ENCODE data around the gene MRGPRD. TPM values are rescaled to one million over a fixed set of nuclear protein-coding genes. Genes with fewer than 3 reads are reported as not detected.

The MRGPRD gene
- total RNA-seq, 2 experiments from 2014 or later: not detected

DNA sequence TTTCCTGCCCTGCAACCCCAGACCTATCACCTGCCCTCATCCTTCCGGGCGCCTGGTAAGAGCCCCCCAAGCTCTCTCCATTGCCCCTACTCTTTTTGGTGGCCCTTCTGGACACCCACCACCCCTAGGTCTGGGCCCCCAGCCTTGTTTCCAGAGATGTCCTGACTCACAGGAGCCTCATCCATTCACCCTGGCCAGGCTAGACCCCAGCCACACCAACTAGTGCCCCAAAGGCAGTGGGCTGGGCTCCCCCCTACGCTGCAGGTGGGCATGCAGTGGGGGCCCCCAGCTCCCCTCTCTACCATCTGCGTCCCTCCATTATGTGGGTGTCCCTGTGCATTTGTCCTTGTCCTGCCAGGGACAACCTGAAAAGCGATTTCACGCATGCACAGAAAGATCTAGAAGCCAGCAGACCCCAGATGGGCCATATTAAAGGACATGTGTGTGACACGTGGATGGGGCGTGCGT is 30.9 kb upstream of the MRGPRD start:
- peaks cover 5% of the 10 kb centered on the region for H3K4me1 Mint-ChIP-seq
- ChIA-PET POLR2A (no interaction called here), CTCF (interaction anchor here (1.1 to 1.9 kb wide), 2 partner anchors 11 to 18 kb away, joined by 4 read pairs; no protein-coding TSS in a partner anchor)
- H3K36me3 Mint-ChIP-seq (ENCODE audit: low read depth): no peaks in the 10 kb centered on the region
- no peak for DNase-seq
- H3K27me3 Mint-ChIP-seq: peaks cover 26% of the 10 kb centered on the region
- H3K9me3 Mint-ChIP-seq: no peaks in the 10 kb centered on the region
- H3K4me3 Mint-ChIP-seq: no peak overlapping the region
- no peak overlapping the region for H3K27ac Mint-ChIP-seq

DNA sequence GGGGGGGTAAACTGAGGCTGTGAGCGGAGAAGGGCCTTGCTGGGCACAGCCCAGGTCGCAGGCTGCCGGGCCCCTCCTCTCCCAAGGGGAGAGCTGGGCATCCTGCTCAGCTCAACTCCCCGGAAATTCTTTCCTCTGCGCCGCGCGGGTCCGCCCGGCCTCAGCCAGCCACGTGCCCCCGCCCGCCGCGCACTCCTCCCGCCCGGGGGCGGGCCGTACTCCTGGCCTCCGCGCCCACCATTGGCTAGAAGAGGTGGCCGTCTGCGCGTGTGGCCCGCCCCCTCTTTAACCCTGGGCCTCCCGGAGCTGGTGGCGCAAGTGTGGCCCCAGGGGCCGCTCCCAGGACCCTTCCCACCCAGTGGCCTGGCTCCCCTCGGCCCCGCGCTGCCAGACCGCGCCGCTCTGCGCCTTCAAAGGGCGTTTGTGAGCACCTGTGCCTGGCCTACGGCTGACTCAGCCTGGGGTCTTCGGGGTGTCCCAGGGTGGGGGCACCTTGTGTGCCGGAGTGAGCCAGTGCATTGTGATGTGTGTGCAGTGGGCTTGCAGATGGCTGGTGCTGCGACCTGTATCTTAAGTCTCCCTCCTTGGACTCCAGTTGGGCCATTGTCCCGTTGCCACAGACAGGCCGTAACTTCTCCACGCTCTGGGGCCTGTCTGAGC is 30.3 kb upstream of the MRGPRD start:
- POLR2A ChIA-PET: interaction anchor here (0.8 kb wide), 1 partner anchor 37 kb away, joined by 5 read pairs; the partner anchor contains the start of gene TPCN2
- no peak overlapping the region for H3K4me3 Mint-ChIP-seq
- H3K27ac Mint-ChIP-seq: no peak overlapping the region
- peaks cover 5% of the 10 kb centered on the region for H3K4me1 Mint-ChIP-seq
- CTCF ChIA-PET: interaction anchor here (0.6 to 1.9 kb wide), 4 partner anchors 11 to 1091 kb away, joined by 3 to 4 read pairs (median 4); no protein-coding TSS in a partner anchor
- peaks cover 26% of the 10 kb centered on the region for H3K27me3 Mint-ChIP-seq
- no peaks in the 10 kb centered on the region for H3K9me3 Mint-ChIP-seq
- H3K36me3 Mint-ChIP-seq (ENCODE audit: low read depth): no peaks in the 10 kb centered on the region
- peak; percentile 33 for DNase-seq

DNA sequence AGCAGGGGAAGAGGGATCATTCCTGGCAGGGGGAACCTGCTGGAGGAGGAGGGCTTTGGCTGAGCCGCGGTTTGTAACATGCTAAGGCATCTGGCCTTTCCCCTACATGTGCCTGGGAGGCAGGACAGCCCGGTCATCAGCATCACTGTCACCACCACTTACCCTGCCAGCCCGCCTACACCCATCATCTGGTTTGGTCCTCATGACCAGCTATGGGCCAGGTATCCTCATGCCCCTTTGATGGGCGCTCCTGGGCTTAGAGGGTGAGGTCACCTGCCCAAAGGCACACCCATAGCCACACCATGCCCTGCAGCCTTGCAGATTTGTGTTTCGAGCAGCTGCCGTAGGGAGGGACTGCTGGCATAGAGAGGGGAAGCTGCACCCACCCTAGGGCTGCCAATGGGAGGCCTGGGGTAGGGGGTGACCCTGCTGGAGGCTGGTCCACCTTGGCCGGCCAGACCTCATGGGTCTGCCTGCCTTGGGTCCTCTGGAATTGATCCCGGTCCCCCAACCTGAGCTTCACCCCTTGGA is 29.6 kb upstream of the MRGPRD start:
- peaks cover 26% of the 10 kb centered on the region for H3K27me3 Mint-ChIP-seq
- H3K27ac Mint-ChIP-seq: no peak overlapping the region
- H3K36me3 Mint-ChIP-seq (ENCODE audit: low read depth): no peaks in the 10 kb centered on the region
- H3K4me1 Mint-ChIP-seq: peaks cover 5% of the 10 kb centered on the region
- H3K9me3 Mint-ChIP-seq: no peaks in the 10 kb centered on the region
- ChIA-PET CTCF (interaction anchor here (0.6 to 1.9 kb wide), 4 partner anchors 12 to 1091 kb away, joined by 3 to 4 read pairs (median 4); no protein-coding TSS in a partner anchor), POLR2A (interaction anchor here (0.8 kb wide), 1 partner anchor 38 kb away, joined by 5 read pairs; the partner anchor contains the start of gene TPCN2)
- no peak overlapping the region for H3K4me3 Mint-ChIP-seq
- DNase-seq: no peak

- ChIA-PET POLR2A (no interaction called here), CTCF (interaction anchor here (0.6 to 1.5 kb wide), 2 partner anchors 12 to 26 kb away, joined by 3 to 4 read pairs; no protein-coding TSS in a partner anchor)
- H3K4me3 Mint-ChIP-seq: no peak overlapping the region
- peaks cover 26% of the 10 kb centered on the region for H3K27me3 Mint-ChIP-seq
- H3K27ac Mint-ChIP-seq: no peak overlapping the region
- peaks cover 5% of the 10 kb centered on the region for H3K4me1 Mint-ChIP-seq
- H3K36me3 Mint-ChIP-seq (ENCODE audit: low read depth): no peaks in the 10 kb centered on the region
- H3K9me3 Mint-ChIP-seq: no peaks in the 10 kb centered on the region
- no peak for DNase-seq
These were observed 28.8 kb upstream of the MRGPRD start for GRCh38 chr11:69009441-69010211.

DNA sequence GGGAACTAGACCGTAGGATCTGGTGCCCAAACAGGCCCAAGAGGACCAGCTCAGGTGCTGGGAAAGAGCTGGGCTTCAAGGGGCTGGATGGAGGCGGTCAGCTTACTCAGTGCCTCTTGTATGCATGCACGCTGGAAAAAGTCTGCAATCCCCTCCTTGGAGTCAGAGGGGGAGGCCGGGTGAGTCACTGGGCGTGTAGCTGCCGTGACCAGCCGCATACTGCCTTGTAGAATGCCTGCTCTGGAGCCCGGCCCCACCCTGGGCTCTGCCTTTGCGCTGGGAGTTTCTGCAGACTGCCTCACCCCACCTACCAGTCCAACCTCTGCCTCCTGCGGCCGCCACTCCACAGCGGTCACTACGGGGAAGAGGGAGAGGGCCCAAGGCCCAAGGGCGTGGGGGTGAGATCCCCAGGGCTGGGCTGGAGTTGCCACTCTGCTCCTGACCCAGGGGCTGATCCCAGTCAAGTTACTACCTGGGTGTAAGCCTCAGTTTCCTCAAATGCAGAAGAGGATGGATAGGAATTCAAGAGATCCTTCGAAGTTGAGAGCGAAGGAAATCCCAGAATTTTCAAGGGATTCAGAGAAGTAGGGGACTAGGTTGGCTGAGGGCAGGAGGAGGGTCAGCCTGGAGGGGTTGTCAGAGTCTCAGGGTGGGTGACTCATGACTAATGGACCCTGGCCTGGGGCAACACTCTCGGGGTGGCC is 28.1 kb upstream of the MRGPRD start:
- H3K27me3 Mint-ChIP-seq: peaks cover 26% of the 10 kb centered on the region
- no peak overlapping the region for H3K27ac Mint-ChIP-seq
- no peaks in the 10 kb centered on the region for H3K36me3 Mint-ChIP-seq (ENCODE audit: low read depth)
- peaks cover 5% of the 10 kb centered on the region for H3K4me1 Mint-ChIP-seq
- no peaks in the 10 kb centered on the region for H3K9me3 Mint-ChIP-seq
- no peak for DNase-seq
- ChIA-PET CTCF (no interaction called here), POLR2A (no interaction called here)
- no peak overlapping the region for H3K4me3 Mint-ChIP-seq

DNA sequence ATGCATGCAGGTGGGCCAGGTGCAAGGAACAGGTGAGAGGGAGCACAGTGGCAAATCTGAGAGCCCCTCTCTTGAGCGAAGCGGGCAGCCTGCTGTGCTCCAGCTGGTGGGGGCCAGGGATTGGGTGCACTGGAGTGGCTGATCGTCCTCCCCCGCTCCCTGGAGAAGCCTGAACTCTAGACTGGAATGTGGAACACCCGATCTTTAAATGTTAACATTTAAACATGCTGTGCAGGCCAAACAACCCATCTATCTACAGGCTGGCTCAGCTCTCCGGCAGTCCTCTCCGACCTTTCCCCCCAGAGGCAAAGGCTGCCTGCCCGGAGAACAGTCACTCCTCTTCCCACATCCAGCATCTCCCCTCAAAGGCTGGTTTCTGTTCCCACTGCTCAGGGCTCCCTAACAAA is 27.2 kb upstream of the MRGPRD start:
- Mint-ChIP-seq H3K36me3 (ENCODE audit: low read depth) (no peaks in the 10 kb centered on the region), H3K9me3 (no peaks in the 10 kb centered on the region), H3K27ac (no peak overlapping the region), H3K4me1 (peaks cover 5% of the 10 kb centered on the region), H3K27me3 (peaks cover 23% of the 10 kb centered on the region), H3K4me3 (no peak overlapping the region)
- CTCF ChIA-PET: interaction anchor here (0.7 kb wide), 1 partner anchor 444 kb away, joined by 3 read pairs; no protein-coding TSS in a partner anchor
- no peak for DNase-seq
- POLR2A ChIA-PET: no interaction called here

DNA sequence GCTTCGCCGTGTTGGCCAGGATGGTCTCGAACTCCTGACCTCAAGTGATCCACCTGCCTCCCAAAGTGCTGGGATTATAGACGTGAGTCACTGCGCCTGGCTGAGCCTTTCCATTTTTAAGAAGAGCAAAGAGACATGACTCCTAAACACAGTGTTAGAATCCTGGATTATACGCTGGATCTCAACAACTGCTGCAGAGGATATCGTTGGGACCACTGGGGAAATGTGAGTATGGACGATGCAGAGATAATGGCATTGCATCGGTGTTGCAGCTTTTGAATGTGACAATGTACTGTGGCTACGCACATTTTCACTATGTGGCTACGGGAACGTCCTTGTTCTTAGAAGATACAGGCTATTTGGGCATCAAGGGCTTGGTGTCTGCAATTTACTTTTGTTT is 26.0 kb upstream of the MRGPRD start:
- DNase-seq: no peak
- no peaks in the 10 kb centered on the region for H3K36me3 Mint-ChIP-seq (ENCODE audit: low read depth)
- ChIA-PET CTCF (no interaction called here), POLR2A (no interaction called here)
- H3K4me3 Mint-ChIP-seq: no peak overlapping the region
- H3K9me3 Mint-ChIP-seq: no peaks in the 10 kb centered on the region
- H3K27me3 Mint-ChIP-seq: peaks cover 13% of the 10 kb centered on the region
- peaks cover 5% of the 10 kb centered on the region for H3K4me1 Mint-ChIP-seq
- H3K27ac Mint-ChIP-seq: no peak overlapping the region

- Mint-ChIP-seq H3K27ac (no peak overlapping the region), H3K4me1 (no peaks in the 10 kb centered on the region), H3K27me3 (peaks cover 7% of the 10 kb centered on the region), H3K4me3 (no peak overlapping the region), H3K9me3 (no peaks in the 10 kb centered on the region), H3K36me3 (ENCODE audit: low read depth) (no peaks in the 10 kb centered on the region)
- ChIA-PET CTCF (no interaction called here), POLR2A (no interaction called here)
- DNase-seq: no peak
These were observed 25.0 kb upstream of the MRGPRD start for GRCh38 chr11:69005631-69006368.

- Mint-ChIP-seq H3K9me3 (no peaks in the 10 kb centered on the region), H3K4me3 (no peak overlapping the region), H3K27me3 (peaks cover 4% of the 10 kb centered on the region), H3K27ac (no peak overlapping the region), H3K36me3 (ENCODE audit: low read depth) (no peaks in the 10 kb centered on the region), H3K4me1 (no peaks in the 10 kb centered on the region)
- CTCF ChIA-PET: no interaction called here
- POLR2A ChIA-PET: no interaction called here
- DNase-seq: no peak
These were observed 24.4 kb upstream of the MRGPRD start for GRCh38 chr11:69005183-69005630.

- ChIA-PET CTCF (no interaction called here), POLR2A (no interaction called here)
- Mint-ChIP-seq H3K4me3 (no peak overlapping the region), H3K27me3 (peaks cover 2% of the 10 kb centered on the region), H3K4me1 (no peaks in the 10 kb centered on the region), H3K27ac (no peak overlapping the region), H3K9me3 (no peaks in the 10 kb centered on the region), H3K36me3 (ENCODE audit: low read depth) (no peaks in the 10 kb centered on the region)
- no peak for DNase-seq
These were observed 23.8 kb upstream of the MRGPRD start for GRCh38 chr11:69004411-69005182.

GRCh38 chr11:69003866-69004367 is 23.1 kb upstream of the MRGPRD start:
- Mint-ChIP-seq H3K27me3 (peaks cover 2% of the 10 kb centered on the region), H3K9me3 (no peaks in the 10 kb centered on the region), H3K36me3 (ENCODE audit: low read depth) (no peaks in the 10 kb centered on the region), H3K27ac (no peak overlapping the region), H3K4me1 (no peaks in the 10 kb centered on the region), H3K4me3 (no peak overlapping the region)
- ChIA-PET POLR2A (no interaction called here), CTCF (no interaction called here)
- no peak for DNase-seq
